Astrocyte (in vitro differentiated cells and primary cell): ENCODE data around the gene VAV2. TPM values are rescaled to one million over a fixed set of nuclear protein-coding genes. Genes with fewer than 3 reads are reported as not detected.

Source experiments
- DNase-seq: peaks from one replicate; pipeline ENCODE4 v3.0.0-alpha.2; 2010; ENCODE audit warnings: low read depth
- FAIRE-seq: peaks from 2 replicates; lab custom pipeline; 2011; peaks lifted over from hg19 to GRCh38; lab: Jason Lieb, UNC
- H2AFZ ChIP-seq: 2 replicates; pipeline ENCODE4 v1.6.0; 2012; ENCODE audit warnings: low read depth, low read length, inconsistent platforms
- H3K27ac ChIP-seq: 2 replicates; pipeline ENCODE4 v1.5.1; 2011; ENCODE audit warnings: low read depth, low read length, inconsistent platforms
- H3K27me3 ChIP-seq: 2 replicates; pipeline ENCODE4 v1.6.0; 2011; ENCODE audit warnings: low read length, inconsistent platforms; ENCODE audit not compliant: insufficient read depth
- H3K36me3 ChIP-seq: 2 replicates; pipeline ENCODE4 v1.5.1; 2011; ENCODE audit warnings: low read length, inconsistent platforms; ENCODE audit not compliant: insufficient read depth
- H3K4me1 ChIP-seq: 2 replicates; pipeline ENCODE4 v1.5.1; 2011; ENCODE audit warnings: low read length, inconsistent platforms; ENCODE audit not compliant: insufficient read depth
- H3K4me2 ChIP-seq: 2 replicates; pipeline ENCODE4 v1.6.0; 2012; ENCODE audit warnings: low read length, inconsistent platforms
- H3K4me3 ChIP-seq: 2 replicates; pipeline ENCODE4 v1.5.1; 2011; ENCODE audit warnings: low read depth, mild to moderate bottlenecking, low read length, inconsistent platforms; ENCODE audit not compliant: insufficient read depth
- H3K79me2 ChIP-seq: 2 replicates; pipeline ENCODE4 v1.6.0; 2012; ENCODE audit warnings: mild to moderate bottlenecking, low read length, inconsistent platforms; ENCODE audit not compliant: insufficient read depth
- H3K9ac ChIP-seq: 2 replicates; pipeline ENCODE4 v1.6.0; 2012; ENCODE audit warnings: mild to moderate bottlenecking, low read length, inconsistent platforms
- H3K9me3 ChIP-seq: 2 replicates; pipeline ENCODE4 v1.5.1; 2012; ENCODE audit warnings: low read depth, mild to moderate bottlenecking, low read length, inconsistent platforms; ENCODE audit not compliant: insufficient read depth
- H4K20me1 ChIP-seq: 2 replicates; pipeline ENCODE4 v1.6.0; 2012; ENCODE audit warnings: low read length, inconsistent platforms; ENCODE audit not compliant: insufficient read depth
- H3K27ac Mint-ChIP-seq: one replicate; pipeline ENCODE4 v1.8.0; 2021; ENCODE audit warnings: mild to moderate bottlenecking, mixed read lengths; ENCODE audit not compliant: unreplicated experiment
- H3K27me3 Mint-ChIP-seq: one replicate; pipeline ENCODE4 v1.8.0; 2021; ENCODE audit warnings: low read depth, mixed read lengths; ENCODE audit not compliant: unreplicated experiment
- H3K36me3 Mint-ChIP-seq: one replicate; pipeline ENCODE4 v1.8.0; 2021; ENCODE audit warnings: low read depth, mixed read lengths; ENCODE audit not compliant: unreplicated experiment
- H3K4me1 Mint-ChIP-seq: one replicate; pipeline ENCODE4 v1.8.0; 2021; ENCODE audit warnings: low read depth, mixed read lengths; ENCODE audit not compliant: unreplicated experiment
- H3K4me3 Mint-ChIP-seq: one replicate; pipeline ENCODE4 v1.8.0; 2021; ENCODE audit warnings: mild to moderate bottlenecking, moderate library complexity, mixed read lengths; ENCODE audit not compliant: unreplicated experiment
- H3K9me3 Mint-ChIP-seq: one replicate; pipeline ENCODE4 v1.8.0; 2021; ENCODE audit warnings: mild to moderate bottlenecking, mixed read lengths; ENCODE audit not compliant: unreplicated experiment
- EZH2 ChIP-seq: IDR thresholded peaks from 2 replicates; pipeline ENCODE4 v1.6.1; 2012; ENCODE audit warnings: mild to moderate bottlenecking, low read length, inconsistent platforms; ENCODE audit not compliant: insufficient read depth
- total RNA-seq: library from RNA; stranded (reverse); gene quantifications from 2 replicates; pipeline ENCODE4 v1.2.1, GENCODE V29; 2021
- TF ChIP-seq, protein P1 (sequence below): IDR thresholded peaks from 2 replicates; pipeline ENCODE4 v1.5.1; 2011; ENCODE audit warnings: low read depth, mild to moderate bottlenecking, inconsistent platforms, low read length, moderate library complexity; ENCODE audit not compliant: insufficient read depth

Gene VAV2
- total RNA-seq, 1 donor from 2014 or later: 36.5 TPM

GRCh38 chr9:133738640-133739225 lies 253.4 kb downstream of the VAV2 start:
- peak overlapping the region; percentile 69 for H2AFZ ChIP-seq
- Mint-ChIP-seq H3K27me3 (peaks cover 26% of the 10 kb centered on the region), H3K9me3 (no peaks in the 10 kb centered on the region), H3K4me1 (no peaks in the 10 kb centered on the region), H3K36me3 (peaks cover 3% of the 10 kb centered on the region), H3K27ac (no peak overlapping the region), H3K4me3 (peak overlapping the region; percentile 14)
- H3K4me3 ChIP-seq: no peak overlapping the region
- no peaks in the 10 kb centered on the region for H3K9me3 ChIP-seq
- peaks cover 2% of the 10 kb centered on the region for H4K20me1 ChIP-seq
- H3K36me3 ChIP-seq: no peaks in the 10 kb centered on the region
- H3K4me2 ChIP-seq: peak overlapping the region; percentile 83
- DNase-seq (no peak), FAIRE-seq (no peak)
- H3K4me1 ChIP-seq: peaks cover 11% of the 10 kb centered on the region
- H3K79me2 ChIP-seq: no peaks in the 10 kb centered on the region
- no peak overlapping the region for H3K9ac ChIP-seq
- peaks cover 7% of the 10 kb centered on the region for H3K27me3 ChIP-seq
- no peak for TF ChIP-seq EZH2
- TF ChIP-seq, protein P1, sequence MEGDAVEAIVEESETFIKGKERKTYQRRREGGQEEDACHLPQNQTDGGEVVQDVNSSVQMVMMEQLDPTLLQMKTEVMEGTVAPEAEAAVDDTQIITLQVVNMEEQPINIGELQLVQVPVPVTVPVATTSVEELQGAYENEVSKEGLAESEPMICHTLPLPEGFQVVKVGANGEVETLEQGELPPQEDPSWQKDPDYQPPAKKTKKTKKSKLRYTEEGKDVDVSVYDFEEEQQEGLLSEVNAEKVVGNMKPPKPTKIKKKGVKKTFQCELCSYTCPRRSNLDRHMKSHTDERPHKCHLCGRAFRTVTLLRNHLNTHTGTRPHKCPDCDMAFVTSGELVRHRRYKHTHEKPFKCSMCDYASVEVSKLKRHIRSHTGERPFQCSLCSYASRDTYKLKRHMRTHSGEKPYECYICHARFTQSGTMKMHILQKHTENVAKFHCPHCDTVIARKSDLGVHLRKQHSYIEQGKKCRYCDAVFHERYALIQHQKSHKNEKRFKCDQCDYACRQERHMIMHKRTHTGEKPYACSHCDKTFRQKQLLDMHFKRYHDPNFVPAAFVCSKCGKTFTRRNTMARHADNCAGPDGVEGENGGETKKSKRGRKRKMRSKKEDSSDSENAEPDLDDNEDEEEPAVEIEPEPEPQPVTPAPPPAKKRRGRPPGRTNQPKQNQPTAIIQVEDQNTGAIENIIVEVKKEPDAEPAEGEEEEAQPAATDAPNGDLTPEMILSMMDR: no peak
- H3K27ac ChIP-seq: no peak overlapping the region

DNA sequence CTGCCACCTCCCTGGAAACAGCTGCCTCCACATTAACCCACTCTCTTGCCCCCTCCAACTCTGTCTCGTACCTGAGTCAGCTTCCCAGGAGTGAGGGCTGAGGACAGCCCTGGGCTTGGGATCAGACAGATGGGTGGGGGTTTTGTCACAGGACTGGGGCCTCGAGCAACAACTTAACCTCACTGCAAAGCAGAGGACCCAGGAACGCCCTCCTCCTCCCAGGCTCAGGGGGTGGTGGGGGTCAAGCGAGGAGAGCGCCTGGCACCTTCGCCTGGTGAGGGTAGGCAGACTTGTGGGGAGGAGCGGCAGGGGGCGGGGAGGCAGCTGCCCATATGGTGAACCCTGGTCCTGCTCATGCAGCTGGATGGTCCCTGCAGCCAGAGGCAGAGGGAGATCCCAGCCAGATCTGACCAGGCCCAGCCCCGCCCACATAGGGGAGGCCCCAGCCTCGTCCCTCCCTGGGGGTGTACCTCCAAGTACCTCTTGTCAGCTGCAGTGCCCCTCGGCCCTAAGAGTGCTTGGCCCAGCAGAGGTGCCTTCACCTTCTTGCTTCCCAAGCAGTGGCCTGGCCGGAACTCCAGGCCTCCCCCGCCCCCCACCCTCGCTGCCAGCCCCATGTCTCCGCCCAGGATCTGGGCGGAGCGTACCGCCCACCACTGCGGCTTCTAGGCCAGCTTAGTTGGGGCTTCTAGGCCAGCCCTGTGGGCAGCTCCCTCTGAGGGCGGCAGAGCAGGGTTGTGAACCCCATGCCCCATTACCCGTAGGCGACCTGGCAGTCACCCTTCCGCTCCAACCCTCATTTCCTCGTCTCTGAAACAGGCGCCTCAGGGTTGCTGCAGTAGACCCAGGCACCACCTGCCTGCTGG lies 254.1 kb downstream of the VAV2 start, which contains the start of gene SARDH:
TSS of gene SARDH (minus strand) at position 579 of the 866 bp plus-strand sequence. CDS start 4,179 bp downstream, outside the sequence.
- H2AFZ ChIP-seq: peak within 1 kb of the TSS; percentile 69
- H3K4me2 ChIP-seq: peak within 1 kb of the TSS; percentile 83
- H3K4me3 Mint-ChIP-seq: peak within 1 kb of the TSS; percentile 54
- H3K9me3 Mint-ChIP-seq: no peaks in the 10 kb centered on the region
- H3K36me3 ChIP-seq: no peaks in the 10 kb centered on the region
- TF ChIP-seq, protein P1: no peak
- no peak for TF ChIP-seq EZH2
- H4K20me1 ChIP-seq: peaks cover 2% of the 10 kb centered on the region
- H3K9me3 ChIP-seq: no peaks in the 10 kb centered on the region
- peak within 1 kb of the TSS; percentile 35 for H3K9ac ChIP-seq
- no peak within 1 kb of the TSS for H3K27ac Mint-ChIP-seq
- FAIRE-seq: no peak
- H3K27me3 ChIP-seq: peaks cover 7% of the 10 kb centered on the region
- H3K36me3 Mint-ChIP-seq: peaks cover 3% of the 10 kb centered on the region
- peak; percentile 16 for DNase-seq
- H3K27me3 Mint-ChIP-seq: peaks cover 32% of the 10 kb centered on the region
- peak within 1 kb of the TSS; percentile 37 for H3K4me3 ChIP-seq
- H3K27ac ChIP-seq: no peak within 1 kb of the TSS
- H3K4me1 ChIP-seq: peaks cover 11% of the 10 kb centered on the region
- no peaks in the 10 kb centered on the region for H3K79me2 ChIP-seq
- no peaks in the 10 kb centered on the region for H3K4me1 Mint-ChIP-seq
